ENCODE measurements around the gene PADI3.

GRCh38 chr1:17282836-17283235, 33.9 kb downstream of the PADI3 start:
- TF ChIP-seq CTCF (IDR thresholded peaks at IDR 0.05) (no peak), POLR2A (IDR thresholded peaks at IDR 0.05) (no peak)

All from heart left ventricle (tissue), 13 donors.